Stomach (tissue), 9 donors: Measurements from ENCODE around the gene LRMDA. TPM values are rescaled to one million over a fixed set of nuclear protein-coding genes. Genes with fewer than 3 reads are reported as not detected.
A peak's percentile ranks its signal among the peaks of the same experiment; 100 is the strongest.

ENCODE experiments used
- DNase-seq, 2 donors: peaks; one replicate each; pipeline versions ENCODE4 v3.0.0 to v3.0.0-alpha.2; 2013 to 2019
- H3K27ac ChIP-seq, 5 donors: fragments of 200-600 bp in 4 of 5; sonication (generic) in 4 of 5; one replicate each; pipeline ENCODE4 v1.5.1; 2013 to 2019; ENCODE audit warnings: mild to moderate bottlenecking in 1 of 5, moderate library complexity in 1 of 5
- H3K27me3 ChIP-seq, 3 donors: fragments of 200-600 bp; sonication (generic); one replicate each; pipeline ENCODE4 v1.5.1; 2017 to 2019; ENCODE audit warnings: mixed run types in 1 of 3
- H3K36me3 ChIP-seq, 4 donors: fragments of 200-600 bp; sonication (generic); 1 replicate in 3 of 4; 2 replicates in 1 of 4; pipeline ENCODE4 v1.5.1; 2016 to 2019
- H3K4me1 ChIP-seq, 4 donors: fragments of 200-600 bp; sonication (generic); one replicate each; pipeline ENCODE4 v1.5.1; 2016 to 2019
- H3K4me3 ChIP-seq, 4 donors: fragments of 200-600 bp; sonication (generic) in 3 of 4; one replicate each; pipeline ENCODE4 v1.5.1; 2016 to 2019; ENCODE audit warnings: mild to moderate bottlenecking in 1 of 4
- H3K9me3 ChIP-seq, 4 donors: fragments of 200-600 bp; sonication (generic); one replicate each; pipeline ENCODE4 v1.5.1; 2016 to 2019
- CTCF ChIP-seq, 7 experiments: fragments of 450-650 bp in 4 of 7; fragments of 200-600 bp in 3 of 7; sonication (generic) in 3 of 7; IDR thresholded peaks; one replicate each; pipeline ENCODE4 v1.5.1; 2016 to 2019; ENCODE audit warnings: antibody characterized with exemption in 7 of 7, control low read depth in 2 of 7, mild to moderate bottlenecking in 1 of 7
- EP300 ChIP-seq: sonication (generic); formaldehyde crosslinking; IDR thresholded peaks from one replicate; pipeline ENCODE4 v1.6.1; 2017; ENCODE audit warnings: antibody characterized with exemption
- POLR2A ChIP-seq, 4 donors: fragments of 450-650 bp; IDR thresholded peaks; one replicate each; pipeline ENCODE4 v1.6.1; 2016; ENCODE audit warnings: antibody characterized with exemption in 4 of 4, control low read depth in 2 of 4, mild to moderate bottlenecking in 1 of 4, moderate library complexity in 1 of 4
- POLR2AphosphoS5 ChIP-seq, 3 donors: sonication (generic); formaldehyde crosslinking; IDR thresholded peaks; one replicate each; pipeline ENCODE4 v1.6.1; 2016; ENCODE audit warnings: antibody characterized with exemption in 3 of 3
- WGBS, 5 donors: extraction: QIAGEN DNeasy Blood & Tissue Kit in 3 of 5; methylation state at CpG; one replicate each; pipeline versions ENCODE4 v1.1.5 to v1.1.7; 2013 to 2018; 5-methylcytosine and 5-hydroxymethylcytosine counted together
- intact Hi-C: fragments of 100-400 bp; cut with DNase I; formaldehyde crosslinking; loops from one replicate; pipeline ENCODE4 v1.15.1; 2023; ENCODE audit warnings: low total_unique reads
- polyA plus RNA-seq, 3 donors: library from polyadenylated mRNA; stranded (reverse); fragments of 200-250 nt; gene quantifications; one replicate each; pipeline ENCODE4 v1.2.3, GENCODE V29; 2013
- total RNA-seq, 5 donors: library from RNA; depleted of rRNA; stranded (reverse); fragments of >200 nt; gene quantifications; one replicate each; pipeline versions ENCODE4 v1.1.0 to v1.2.3, GENCODE V29; 2014 to 2016
- donor health status: healthy with polysubstance abuse.
- donor health status: Bipolar disorder and iron deficiency.
- donor health status: healthy.

LRMDA gene
- total and polyA plus RNA-seq, 8 donors = 1.3 to 30.2 (median 13.6) TPM; not detected in 1

GRCh38 chr10:75410132-75411005, 21.1 kb upstream of the LRMDA start:
- 65 to 76% (median 69%) methylated on average over 10 of the region's 10 CpGs for WGBS, 5 donors
- Histone ChIP-seq H3K4me3 (peak overlapping the region in 1 of 4 donors; percentile 80), H3K27ac (peak overlapping the region in 4 of 5 donors; percentile 3 to 99 (median 94)), H3K4me1 (peaks cover 9 to 45% (median 43%) of the 10 kb centered on the region in 4 donors), H3K36me3 (no peaks in the 10 kb centered on the region), H3K9me3 (no peaks in the 10 kb centered on the region), H3K27me3 (peaks cover 0 to 36% (median 0%) of the 10 kb centered on the region in 3 donors)
- intact Hi-C loops = loop anchor here (10.0 kb wide), 1 partner anchor 504 kb away; no protein-coding TSS in a partner anchor
- no peak for TF ChIP-seq EP300
- no peak for TF ChIP-seq POLR2AphosphoS5 (IDR thresholded peaks at IDR 0.05)
- TF ChIP-seq CTCF (IDR thresholded peaks at IDR 0.05) = no peak
- TF ChIP-seq POLR2A (IDR thresholded peaks at IDR 0.05) = no peak
- DNase-seq = peak in 1 of 2 donors; percentile 54

- Histone ChIP-seq H3K27ac (no peak overlapping the region), H3K9me3 (no peaks in the 10 kb centered on the region), H3K27me3 (peaks cover 0 to 4% (median 0%) of the 10 kb centered on the region in 3 donors), H3K36me3 (no peaks in the 10 kb centered on the region), H3K4me1 (peaks cover 0 to 11% (median 8%) of the 10 kb centered on the region in 4 donors), H3K4me3 (no peak overlapping the region)
- TF ChIP-seq POLR2AphosphoS5 (IDR thresholded peaks at IDR 0.05) = no peak
- TF ChIP-seq EP300 = no peak
- TF ChIP-seq POLR2A (IDR thresholded peaks at IDR 0.05) = no peak
- TF ChIP-seq CTCF (IDR thresholded peaks at IDR 0.05) = no peak
- 85 to 91% (median 85%) methylated on average over 1 of the region's 1 CpG for WGBS, 5 donors
- intact Hi-C loops = loop anchor here (10.0 kb wide), 1 partner anchor 500 kb away; no protein-coding TSS in a partner anchor
- DNase-seq = no peak
Observed at GRCh38 chr10:75414527-75414926, 16.9 kb upstream of the LRMDA start.

- no peak for TF ChIP-seq POLR2AphosphoS5 (IDR thresholded peaks at IDR 0.05)
- no peak for TF ChIP-seq EP300
- TF ChIP-seq POLR2A (IDR thresholded peaks at IDR 0.05) = no peak
- no peak for TF ChIP-seq CTCF (IDR thresholded peaks at IDR 0.05)
Observed at GRCh38 chr10:75417522-75417927, 13.9 kb upstream of the LRMDA start.

GRCh38 chr10:75418293-75418692, 13.1 kb upstream of the LRMDA start:
- H3K36me3 ChIP-seq = no peaks in the 10 kb centered on the region
- H3K27ac ChIP-seq = no peak overlapping the region
- H3K4me3 ChIP-seq = no peak overlapping the region
- intact Hi-C loops = loop anchor here (10.0 kb wide), 1 partner anchor 497 kb away; no protein-coding TSS in a partner anchor
- no peaks in the 10 kb centered on the region for H3K9me3 ChIP-seq
- TF ChIP-seq CTCF (IDR thresholded peaks at IDR 0.05) (no peak), EP300 (no peak), POLR2A (IDR thresholded peaks at IDR 0.05) (no peak), POLR2AphosphoS5 (IDR thresholded peaks at IDR 0.05) (no peak)
- no peaks in the 10 kb centered on the region for H3K27me3 ChIP-seq
- no peak for DNase-seq
- WGBS, 5 donors = 66 to 76% (median 72%) methylated on average over 2 to 4 of the region's 4 CpGs
- no peaks in the 10 kb centered on the region for H3K4me1 ChIP-seq

More at GRCh38 chr10:75417522-75417927, 13.9 kb upstream of the LRMDA start:
- Histone ChIP-seq H3K27ac (no peak overlapping the region), H3K4me1 (no peaks in the 10 kb centered on the region), H3K4me3 (no peak overlapping the region), H3K9me3 (no peaks in the 10 kb centered on the region), H3K27me3 (no peaks in the 10 kb centered on the region), H3K36me3 (no peaks in the 10 kb centered on the region)
- peak in 1 of 2 donors; percentile 20 for DNase-seq
- 49 to 64% (median 52%) methylated on average over 5 of the region's 5 CpGs for WGBS, 5 donors
- intact Hi-C loops = loop anchor here (10.0 kb wide), 1 partner anchor 497 kb away; no protein-coding TSS in a partner anchor
